Measurements from ENCODE around the gene MOV10L1. TPM values are rescaled to one million over a fixed set of nuclear protein-coding genes. Genes with fewer than 3 reads are reported as not detected.

MOV10L1 gene
- total RNA-seq, 1 donor from 2014 or later = not detected

- intact Hi-C loops (cut with micrococcal nuclease) = no loop called here
- DNase-seq (no peak), ATAC-seq (ENCODE audit: low read depth) (no peak)
- CTCF ChIA-PET = no interaction called here
- Mint-ChIP-seq H3K4me3 (no peak overlapping the region), H3K4me1 (no peaks in the 10 kb centered on the region), H3K36me3 (ENCODE audit: low read depth) (no peaks in the 10 kb centered on the region), H3K27ac (no peak overlapping the region), H3K9me3 (no peaks in the 10 kb centered on the region), H3K27me3 (peaks cover 15% of the 10 kb centered on the region)
- POLR2A ChIA-PET = interaction anchor here (0.6 kb wide), 1 partner anchor 109 kb away, joined by 4 read pairs; no protein-coding TSS in a partner anchor
- no peak for TF ChIP-seq CTCF (IDR thresholded peaks at IDR 0.05)
Measured at GRCh38 chr22:50045211-50046018, 44.4 kb upstream of the MOV10L1 start.

GRCh38 chr22:50046019-50046415 is 43.8 kb upstream of the MOV10L1 start:
- no peak overlapping the region for H3K4me3 Mint-ChIP-seq
- H3K9me3 Mint-ChIP-seq = no peaks in the 10 kb centered on the region
- intact Hi-C loops (cut with micrococcal nuclease) = no loop called here
- CTCF ChIA-PET = no interaction called here
- no peaks in the 10 kb centered on the region for H3K4me1 Mint-ChIP-seq
- H3K27ac Mint-ChIP-seq = no peak overlapping the region
- H3K27me3 Mint-ChIP-seq = peaks cover 21% of the 10 kb centered on the region
- POLR2A ChIA-PET = no interaction called here
- TF ChIP-seq CTCF (IDR thresholded peaks at IDR 0.05) = no peak
- no peaks in the 10 kb centered on the region for H3K36me3 Mint-ChIP-seq (ENCODE audit: low read depth)
- DNase-seq = no peak
- ATAC-seq (ENCODE audit: low read depth) = no peak

GRCh38 chr22:50046481-50047245 is 43.1 kb upstream of the MOV10L1 start:
- H3K4me3 Mint-ChIP-seq = no peak overlapping the region
- CTCF ChIA-PET = no interaction called here
- DNase-seq (no peak), ATAC-seq (ENCODE audit: low read depth) (no peak)
- H3K27ac Mint-ChIP-seq = no peak overlapping the region
- H3K9me3 Mint-ChIP-seq = no peaks in the 10 kb centered on the region
- TF ChIP-seq CTCF (IDR thresholded peaks at IDR 0.05) = no peak
- H3K36me3 Mint-ChIP-seq (ENCODE audit: low read depth) = no peaks in the 10 kb centered on the region
- H3K27me3 Mint-ChIP-seq = peaks cover 27% of the 10 kb centered on the region
- POLR2A ChIA-PET = no interaction called here
- H3K4me1 Mint-ChIP-seq = no peaks in the 10 kb centered on the region
- intact Hi-C loops (cut with micrococcal nuclease) = no loop called here

- ATAC-seq (ENCODE audit: low read depth) (no peak), DNase-seq (no peak)
- TF ChIP-seq CTCF (IDR thresholded peaks at IDR 0.05) = no peak
- intact Hi-C loops (cut with micrococcal nuclease) = no loop called here
- no peak overlapping the region for H3K27ac Mint-ChIP-seq
- H3K27me3 Mint-ChIP-seq = peaks cover 31% of the 10 kb centered on the region
- H3K4me3 Mint-ChIP-seq = no peak overlapping the region
- POLR2A ChIA-PET = no interaction called here
- no peaks in the 10 kb centered on the region for H3K9me3 Mint-ChIP-seq
- no peaks in the 10 kb centered on the region for H3K36me3 Mint-ChIP-seq (ENCODE audit: low read depth)
- no peaks in the 10 kb centered on the region for H3K4me1 Mint-ChIP-seq
- CTCF ChIA-PET = no interaction called here
Measured at GRCh38 chr22:50047346-50047745, 42.5 kb upstream of the MOV10L1 start.

GRCh38 chr22:50048061-50048765 is 41.6 kb upstream of the MOV10L1 start:
- ChIA-PET POLR2A (no interaction called here), CTCF (no interaction called here)
- H3K36me3 Mint-ChIP-seq (ENCODE audit: low read depth) = no peaks in the 10 kb centered on the region
- peaks cover 26% of the 10 kb centered on the region for H3K27me3 Mint-ChIP-seq
- DNase-seq (no peak), ATAC-seq (ENCODE audit: low read depth) (no peak)
- H3K4me3 Mint-ChIP-seq = no peak overlapping the region
- TF ChIP-seq CTCF (IDR thresholded peaks at IDR 0.05) = no peak
- intact Hi-C loops (cut with micrococcal nuclease) = no loop called here
- H3K27ac Mint-ChIP-seq = no peak overlapping the region
- peaks cover under 1% of the 10 kb centered on the region for H3K9me3 Mint-ChIP-seq
- H3K4me1 Mint-ChIP-seq = no peaks in the 10 kb centered on the region
